OCI-LY7 (cell line): ENCODE results near the gene CCR5. TPM values are rescaled to one million over a fixed set of nuclear protein-coding genes. Genes with fewer than 3 reads are reported as not detected.

Experiments used
- BruUV-seq: library from RNA; stranded (reverse); fragments of 400-500 nt; replicated peaks from 2 replicates; lab custom pipeline; 2021; lab: Mats Ljungman, UMichigan
- CTCF ChIA-PET: fragments of 300-600 bp; sonication (Branson Sonifier 250); formaldehyde crosslinking; loops from one replicate; lab custom pipeline; 2022; ENCODE audit warnings: antibody characterized with exemption; ENCODE audit not compliant: unreplicated experiment; lab: Charles Lee
- POLR2A ChIA-PET: fragments of 300-600 bp; sonication (Branson Sonifier 250); formaldehyde crosslinking; loops from one replicate; lab custom pipeline; 2022; ENCODE audit warnings: antibody characterized with exemption; lab: Charles Lee
- DNase-seq: peaks from one replicate; pipeline ENCODE4 v3.0.0-alpha.2; 2015; ENCODE audit warnings: low spot score
- H2AFZ ChIP-seq: fragments of 200-600 bp; sonication (generic), shearing (Covaris generic); 2 replicates; pipeline ENCODE4 v1.6.1; 2014; ENCODE audit warnings: mild to moderate bottlenecking, antibody characterized with exemption, low read length, moderate library complexity
- H3K27ac ChIP-seq: fragments of 200-600 bp; sonication (generic); 2 replicates; pipeline ENCODE4 v1.5.1; 2014; ENCODE audit warnings: mixed run types, low read depth, mild to moderate bottlenecking, moderate library complexity, low read length, inconsistent platforms; ENCODE audit not compliant: poor library complexity, severe bottlenecking
- H3K36me3 ChIP-seq: fragments of 200-600 bp; sonication (generic); 2 replicates; pipeline ENCODE4 v1.6.1; 2014; ENCODE audit warnings: mild to moderate bottlenecking, antibody characterized with exemption, low read length, moderate library complexity, mixed read lengths; ENCODE audit not compliant: insufficient read depth
- H3K4me1 ChIP-seq: fragments of 200-600 bp; sonication (generic); 2 replicates; pipeline ENCODE4 v1.5.1; 2014; ENCODE audit warnings: mild to moderate bottlenecking, low read length; ENCODE audit not compliant: insufficient read depth, poor library complexity, severe bottlenecking
- H3K4me2 ChIP-seq: fragments of 200-600 bp; sonication (generic); 2 replicates; pipeline ENCODE4 v1.6.1; 2014; ENCODE audit warnings: mild to moderate bottlenecking, low read length
- H3K4me3 ChIP-seq: fragments of 200-600 bp; sonication (generic); 2 replicates; pipeline ENCODE4 v1.5.1; 2014; ENCODE audit warnings: mild to moderate bottlenecking, low read depth, low read length; ENCODE audit not compliant: poor library complexity, severe bottlenecking
- H3K79me2 ChIP-seq: fragments of 200-600 bp; sonication (generic); 2 replicates; pipeline ENCODE4 v1.6.1; 2016; ENCODE audit warnings: low read depth, mild to moderate bottlenecking, low read length, moderate library complexity, mixed read lengths; ENCODE audit not compliant: insufficient read depth
- H3K9me2 ChIP-seq: fragments of 200-600 bp; sonication (generic); 2 replicates; pipeline ENCODE4 v1.6.1; 2016; ENCODE audit warnings: mild to moderate bottlenecking, low read length, mixed read lengths; ENCODE audit not compliant: insufficient read depth
- H3K9me3 ChIP-seq: fragments of 200-600 bp; sonication (generic); 2 replicates; pipeline ENCODE4 v1.6.1; 2014; ENCODE audit warnings: mild to moderate bottlenecking, mixed run types, low read length, mixed read lengths
- H4K20me1 ChIP-seq: fragments of 200-600 bp; sonication (generic); 2 replicates; pipeline ENCODE4 v1.6.1; 2014; ENCODE audit warnings: mild to moderate bottlenecking, antibody characterized with exemption, low read length, moderate library complexity, mixed read lengths; ENCODE audit not compliant: insufficient read depth
- EZH2phosphoT487 ChIP-seq: fragments of 200-600 bp; sonication (generic); IDR thresholded peaks from 2 replicates; pipeline ENCODE4 v1.6.1; 2018; ENCODE audit warnings: low read depth, borderline replicate concordance, mild to moderate bottlenecking, mixed run types, antibody characterized with exemption, low read length, moderate library complexity, mixed read lengths
- intact Hi-C: fragments of 100-400 bp; cut with micrococcal nuclease; formaldehyde crosslinking; loops from one replicate; pipeline ENCODE4 v1.10.0; 2022; ENCODE audit not compliant: unreplicated experiment
- total RNA-seq, 2 experiments: library from RNA; depleted of rRNA in 1 of 2; stranded (reverse); fragments of >200 nt in 1 of 2; shearing (Covaris generic) in 1 of 2; gene quantifications; 2 replicates each; pipeline ENCODE4 v1.2.3, GENCODE V29; 2014 to 2022
- TF ChIP-seq, protein P1 (sequence below): fragments of 200-600 bp; sonication (generic); conservative IDR thresholded peaks from 2 replicates; pipeline ENCODE4 v1.5.1; 2014; ENCODE audit warnings: mild to moderate bottlenecking, antibody characterized with exemption, low read length, moderate library complexity, mixed read lengths

Gene CCR5
- total RNA-seq, 2 experiments from 2014 or later = not detected

GRCh38 chr3:46358466-46358865, 12.3 kb upstream of the CCR5 start:
- Histone ChIP-seq H2AFZ (no peak overlapping the region), H3K4me1 (no peaks in the 10 kb centered on the region), H4K20me1 (no peaks in the 10 kb centered on the region), H3K9me2 (no peaks in the 10 kb centered on the region), H3K36me3 (no peaks in the 10 kb centered on the region), H3K9me3 (no peaks in the 10 kb centered on the region), H3K79me2 (no peaks in the 10 kb centered on the region), H3K4me3 (no peak overlapping the region), H3K4me2 (no peak overlapping the region), H3K27ac (no peak overlapping the region)
- no peak for DNase-seq
- no TSS peak for BruUV-seq
- intact Hi-C loops = no loop called here
- POLR2A ChIA-PET = no interaction called here
- no peak for TF ChIP-seq EZH2phosphoT487
- TF ChIP-seq, protein P1, sequence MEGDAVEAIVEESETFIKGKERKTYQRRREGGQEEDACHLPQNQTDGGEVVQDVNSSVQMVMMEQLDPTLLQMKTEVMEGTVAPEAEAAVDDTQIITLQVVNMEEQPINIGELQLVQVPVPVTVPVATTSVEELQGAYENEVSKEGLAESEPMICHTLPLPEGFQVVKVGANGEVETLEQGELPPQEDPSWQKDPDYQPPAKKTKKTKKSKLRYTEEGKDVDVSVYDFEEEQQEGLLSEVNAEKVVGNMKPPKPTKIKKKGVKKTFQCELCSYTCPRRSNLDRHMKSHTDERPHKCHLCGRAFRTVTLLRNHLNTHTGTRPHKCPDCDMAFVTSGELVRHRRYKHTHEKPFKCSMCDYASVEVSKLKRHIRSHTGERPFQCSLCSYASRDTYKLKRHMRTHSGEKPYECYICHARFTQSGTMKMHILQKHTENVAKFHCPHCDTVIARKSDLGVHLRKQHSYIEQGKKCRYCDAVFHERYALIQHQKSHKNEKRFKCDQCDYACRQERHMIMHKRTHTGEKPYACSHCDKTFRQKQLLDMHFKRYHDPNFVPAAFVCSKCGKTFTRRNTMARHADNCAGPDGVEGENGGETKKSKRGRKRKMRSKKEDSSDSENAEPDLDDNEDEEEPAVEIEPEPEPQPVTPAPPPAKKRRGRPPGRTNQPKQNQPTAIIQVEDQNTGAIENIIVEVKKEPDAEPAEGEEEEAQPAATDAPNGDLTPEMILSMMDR = no peak
- CTCF ChIA-PET = no interaction called here

DNA sequence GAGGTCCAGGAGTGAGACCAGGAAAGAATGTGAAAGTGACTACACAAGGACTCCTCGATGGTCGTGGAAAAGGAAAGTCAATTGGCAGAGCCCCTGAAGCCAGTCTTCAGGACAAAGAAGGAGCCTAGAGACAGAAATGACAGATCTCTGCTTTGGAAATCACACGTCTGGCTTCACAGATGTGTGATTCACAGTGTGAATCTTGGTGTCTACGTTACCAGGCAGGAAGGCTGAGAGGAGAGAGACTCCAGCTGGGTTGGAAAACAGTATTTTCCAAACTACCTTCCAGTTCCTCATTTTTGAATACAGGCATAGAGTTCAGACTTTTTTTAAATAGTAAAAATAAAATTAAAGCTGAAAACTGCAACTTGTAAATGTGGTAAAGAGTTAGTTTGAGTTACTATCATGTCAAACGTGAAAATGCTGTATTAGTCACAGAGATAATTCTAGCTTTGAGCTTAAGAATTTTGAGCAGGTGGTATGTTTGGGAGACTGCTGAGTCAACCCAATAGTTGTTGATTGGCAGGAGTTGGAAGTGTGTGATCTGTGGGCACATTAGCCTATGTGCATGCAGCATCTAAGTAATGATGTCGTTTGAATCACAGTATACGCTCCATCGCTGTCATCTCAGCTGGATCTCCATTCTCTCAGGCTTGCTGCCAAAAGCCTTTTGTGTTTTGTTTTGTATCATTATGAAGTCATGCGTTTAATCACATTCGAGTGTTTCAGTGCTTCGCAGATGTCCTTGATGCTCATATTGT, 10.8 kb upstream of the CCR5 start:
- Histone ChIP-seq H3K36me3 (no peaks in the 10 kb centered on the region), H2AFZ (no peak overlapping the region), H4K20me1 (no peaks in the 10 kb centered on the region), H3K27ac (no peak overlapping the region), H3K4me2 (no peak overlapping the region), H3K79me2 (no peaks in the 10 kb centered on the region), H3K4me1 (no peaks in the 10 kb centered on the region), H3K9me2 (no peaks in the 10 kb centered on the region), H3K4me3 (no peak overlapping the region), H3K9me3 (no peaks in the 10 kb centered on the region)
- BruUV-seq = no TSS peak
- TF ChIP-seq, protein P1 = no peak
- TF ChIP-seq EZH2phosphoT487 = no peak
- POLR2A ChIA-PET = interaction anchor here (0.6 kb wide), 1 partner anchor 106 kb away, joined by 3 read pairs; no protein-coding TSS in a partner anchor
- CTCF ChIA-PET = no interaction called here
- intact Hi-C loops = no loop called here
- no peak for DNase-seq

DNA sequence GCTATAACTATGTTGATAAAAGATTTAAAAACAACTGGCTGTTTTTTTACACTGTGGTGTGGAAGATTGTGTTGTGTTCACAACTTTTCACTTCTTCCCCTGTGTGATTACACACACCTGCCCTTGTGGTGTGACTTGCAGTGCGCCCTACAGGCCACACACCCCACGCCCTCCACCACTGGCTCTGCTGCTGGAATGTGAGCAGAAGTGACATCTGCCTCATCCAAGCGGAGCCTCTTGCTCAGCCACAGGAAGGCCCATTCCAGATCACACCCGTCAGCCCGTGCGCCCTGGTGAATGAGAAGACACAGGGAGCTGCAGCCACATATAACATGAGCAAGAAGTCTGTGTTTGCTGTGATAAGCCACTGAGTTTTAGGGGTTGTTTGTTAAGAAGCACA, 9.8 kb upstream of the CCR5 start:
- intact Hi-C loops = no loop called here
- no peak overlapping the region for H3K27ac ChIP-seq

More for the DNA sequence above, 9.8 kb upstream of the CCR5 start:
- POLR2A ChIA-PET = no interaction called here
- CTCF ChIA-PET = no interaction called here
- no peaks in the 10 kb centered on the region for H3K4me1 ChIP-seq
- H4K20me1 ChIP-seq = no peaks in the 10 kb centered on the region
- H3K9me3 ChIP-seq = no peaks in the 10 kb centered on the region
- no peak overlapping the region for H3K4me2 ChIP-seq
- DNase-seq = no peak
- no peaks in the 10 kb centered on the region for H3K9me2 ChIP-seq
- TF ChIP-seq, protein P1 = no peak
- no peak for TF ChIP-seq EZH2phosphoT487
- no peak overlapping the region for H2AFZ ChIP-seq
- H3K36me3 ChIP-seq = no peaks in the 10 kb centered on the region
- no peaks in the 10 kb centered on the region for H3K79me2 ChIP-seq
- no peak overlapping the region for H3K4me3 ChIP-seq
- BruUV-seq = no TSS peak
